ENCODE results near the gene MAVS. TPM values are rescaled to one million over a fixed set of nuclear protein-coding genes. Genes with fewer than 3 reads are reported as not detected.

MAVS gene
- total RNA-seq, 2 donors from 2014 or later = 35.2 to 42.1 TPM

DNA sequence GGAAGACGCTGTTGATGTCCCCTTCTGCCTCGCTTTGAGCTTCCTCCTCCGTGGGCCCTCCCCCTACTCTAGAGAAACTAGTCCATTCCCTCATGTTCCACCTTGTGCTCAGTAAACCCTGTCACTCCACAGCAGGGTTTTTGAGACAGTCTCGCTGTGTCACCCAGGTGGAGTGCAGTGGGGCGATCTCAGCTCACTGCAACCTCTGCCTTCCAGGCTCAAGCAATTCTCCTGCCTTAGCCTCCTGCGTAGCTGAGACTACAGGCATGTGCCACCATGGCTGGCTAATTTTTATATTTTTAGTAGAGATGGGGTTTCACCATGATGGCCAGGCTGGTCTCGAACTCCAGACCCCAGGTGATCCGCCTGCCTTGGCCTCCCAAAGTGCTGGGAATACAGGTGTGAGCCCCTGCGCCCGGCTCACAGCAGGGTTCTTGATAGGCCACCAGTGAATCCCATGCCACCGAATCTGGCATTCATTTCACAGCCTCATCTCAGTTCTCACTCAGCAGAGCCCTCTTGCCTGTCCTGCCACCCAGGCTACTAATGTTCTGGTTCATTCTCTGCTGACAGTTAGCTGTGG, 78.6 kb downstream of the MAVS start:
- no peaks in the 10 kb centered on the region for H3K27me3 ChIP-seq (replicated peaks; ENCODE audit: insufficient read depth)
- peaks cover 26% of the 10 kb centered on the region for H3K36me3 ChIP-seq
- H3K9me3 ChIP-seq = no peaks in the 10 kb centered on the region
- no peak for ATAC-seq (ENCODE audit: insufficient number of reproducible peaks, low FRiP score, low read depth)
- no peak overlapping the region for H3K4me3 ChIP-seq
- TF ChIP-seq, protein P1, sequence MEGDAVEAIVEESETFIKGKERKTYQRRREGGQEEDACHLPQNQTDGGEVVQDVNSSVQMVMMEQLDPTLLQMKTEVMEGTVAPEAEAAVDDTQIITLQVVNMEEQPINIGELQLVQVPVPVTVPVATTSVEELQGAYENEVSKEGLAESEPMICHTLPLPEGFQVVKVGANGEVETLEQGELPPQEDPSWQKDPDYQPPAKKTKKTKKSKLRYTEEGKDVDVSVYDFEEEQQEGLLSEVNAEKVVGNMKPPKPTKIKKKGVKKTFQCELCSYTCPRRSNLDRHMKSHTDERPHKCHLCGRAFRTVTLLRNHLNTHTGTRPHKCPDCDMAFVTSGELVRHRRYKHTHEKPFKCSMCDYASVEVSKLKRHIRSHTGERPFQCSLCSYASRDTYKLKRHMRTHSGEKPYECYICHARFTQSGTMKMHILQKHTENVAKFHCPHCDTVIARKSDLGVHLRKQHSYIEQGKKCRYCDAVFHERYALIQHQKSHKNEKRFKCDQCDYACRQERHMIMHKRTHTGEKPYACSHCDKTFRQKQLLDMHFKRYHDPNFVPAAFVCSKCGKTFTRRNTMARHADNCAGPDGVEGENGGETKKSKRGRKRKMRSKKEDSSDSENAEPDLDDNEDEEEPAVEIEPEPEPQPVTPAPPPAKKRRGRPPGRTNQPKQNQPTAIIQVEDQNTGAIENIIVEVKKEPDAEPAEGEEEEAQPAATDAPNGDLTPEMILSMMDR (IDR thresholded peaks at IDR 0.05) = no peak
- peaks cover 20 to 37% of the 10 kb centered on the region in 2 donors for H3K4me1 ChIP-seq (ENCODE audit: control insufficient read depth in 1 of 2, low read depth in 2 of 2)
- H3K27ac ChIP-seq = no peak overlapping the region
- DNase-seq (ENCODE audit: low spot score) = no peak

Other genes with a start within 250 kb of the MAVS start
- not detected for gene GFRA4, start 183.4 kb upstream of the MAVS start, total RNA-seq
- 100 to 1,000 TPM; 113 to 177 TPM for gene ADAM33, start 164.8 kb upstream of the MAVS start, total RNA-seq
- 10 to 100 TPM; 12.2 to 45.5 TPM for gene SIGLEC1, start 134.2 kb upstream of the MAVS start, total RNA-seq
- 1 to 10 TPM; 4.6 to 6.5 TPM for gene HSPA12B, start 114.1 kb upstream of the MAVS start, total RNA-seq
- 10 to 100 TPM in 1 of 2 donors, 1 to 10 TPM in 1; 7.8 to 20.4 TPM for gene ADISSP, start 79.1 kb upstream of the MAVS start, total RNA-seq
- under 1 TPM in 1 of 2 donors, not detected in 1; 0.27 TPM for gene SPEF1, start 65.4 kb upstream of the MAVS start, total RNA-seq
- gene CENPB, start 60.1 kb upstream of the MAVS start, total RNA-seq = 100 to 1,000 TPM in 1 of 2 donors, 10 to 100 TPM in 1; 97.2 to 114 TPM
- 10 to 100 TPM; 28.4 to 41.8 TPM for gene CDC25B, start 50.5 kb upstream of the MAVS start, total RNA-seq
- 10 to 100 TPM; 12.3 to 18.0 TPM for gene AP5S1, start 26.3 kb upstream of the MAVS start, total RNA-seq
- 100 to 1,000 TPM in 1 of 2 donors, 10 to 100 TPM in 1; 58.3 to 113 TPM for gene PANK2, start 42.6 kb downstream of the MAVS start, total RNA-seq
- gene RNF24, start 168.7 kb downstream of the MAVS start, total RNA-seq = 10 to 100 TPM; 34.0 to 73.4 TPM

Data from thoracic aorta (tissue), 2 donors.